ENCODE measurements around the gene HSP90AB1. TPM values are rescaled to one million over a fixed set of nuclear protein-coding genes. Genes with fewer than 3 reads are reported as not detected.

The HSP90AB1 gene
- total and polyA plus RNA-seq, 2 of the 8 experiments (the other 6 are each of a cell fraction or from before 2014, with no cell fraction given), result 1,564 to 2,297 TPM

DNA sequence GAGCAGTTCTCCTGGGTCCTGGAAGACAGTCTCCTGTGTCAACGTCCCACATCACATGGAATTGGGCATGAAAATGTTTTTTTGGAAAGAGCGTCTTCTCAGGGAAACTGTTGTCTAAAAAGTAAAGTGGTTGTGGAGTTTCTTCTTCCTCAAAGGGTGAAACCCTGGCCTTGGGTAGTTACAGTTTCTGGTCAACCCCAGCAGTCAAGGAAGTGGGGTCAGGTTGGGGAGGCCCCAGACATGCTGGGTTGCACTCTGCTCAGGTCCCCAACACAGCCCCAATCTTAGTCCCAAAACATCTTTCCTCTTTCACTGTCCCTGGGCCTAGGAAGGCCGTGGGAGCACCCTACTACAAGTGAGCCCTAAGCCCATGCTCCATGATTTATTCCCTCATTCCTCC, 19.4 kb downstream of the HSP90AB1 start (continued):
- TF ChIP-seq EZH2 (IDR thresholded peaks at IDR 0.05; ENCODE audit: low read depth, low read length, severe bottlenecking) (no peak), SIRT6 (IDR thresholded peaks at IDR 0.05; ENCODE audit: low read length) (no peak), KDM5A (IDR thresholded peaks at IDR 0.05; ENCODE audit: low read length) (no peak), CEBPB (IDR thresholded peaks at IDR 0.05; ENCODE audit: low read depth, low read length) (no peak), BRCA1 (IDR thresholded peaks at IDR 0.05; ENCODE audit: low read depth, low read length) (no peak), TAF1 (IDR thresholded peaks at IDR 0.05; ENCODE audit: low read depth, low read length) (no peak)
